ENCODE measurements around the gene CNTN6. TPM values are rescaled to one million over a fixed set of nuclear protein-coding genes. Genes with fewer than 3 reads are reported as not detected.

CNTN6 gene
- total and polyA plus RNA-seq, 2 experiments from 2014 or later: not detected

DNA sequence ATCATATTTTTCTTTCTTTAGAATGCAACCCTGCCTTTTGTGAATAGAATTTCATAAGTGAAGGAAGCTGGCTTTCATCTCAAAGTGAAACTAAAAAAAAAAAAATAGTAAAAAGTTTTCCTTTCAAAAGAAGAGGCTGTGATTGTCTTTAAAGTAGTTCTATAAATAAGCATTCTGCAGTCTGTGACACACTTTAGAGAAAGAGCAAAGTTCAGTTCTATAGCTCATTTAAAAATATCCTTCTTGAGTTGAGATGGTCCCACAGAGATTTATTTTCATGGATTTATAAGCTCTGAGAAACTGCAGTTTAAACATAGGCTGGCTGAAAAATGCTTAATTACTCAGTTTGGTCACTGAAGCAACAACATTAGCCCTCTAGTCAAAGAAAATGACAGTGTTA lies 36.1 kb upstream of the CNTN6 start:
- ATAC-seq (no peak), DNase-seq (ENCODE audit: low spot score) (no peak)
- Histone ChIP-seq H2AFZ (no peak overlapping the region), H4K20me1 (replicated peaks; ENCODE audit: insufficient read depth) (no peaks in the 10 kb centered on the region), H3K9me2 (ENCODE audit: insufficient read depth) (0 out of 2 replicates have a peak, but pooled peaks cover 6% of the 10 kb centered on the region), H3K4me2 (no peak overlapping the region), H3K27me3 (ENCODE audit: insufficient read depth) (no peaks in the 10 kb centered on the region), H3F3A (replicated peaks; ENCODE audit: low read depth) (no peaks in the 10 kb centered on the region), H3K4me3 (no peak overlapping the region), H3K4me1 (ENCODE audit: insufficient read depth) (peaks cover 4% of the 10 kb centered on the region; the same call in 1 of the 2 replicates), H3K27ac (ENCODE audit: low read depth) (no peak overlapping the region), H3K36me3 (ENCODE audit: insufficient read depth) (no peaks in the 10 kb centered on the region), H3K79me2 (replicated peaks; ENCODE audit: insufficient read depth) (no peaks in the 10 kb centered on the region)
- TF ChIP-seq, protein P1, sequence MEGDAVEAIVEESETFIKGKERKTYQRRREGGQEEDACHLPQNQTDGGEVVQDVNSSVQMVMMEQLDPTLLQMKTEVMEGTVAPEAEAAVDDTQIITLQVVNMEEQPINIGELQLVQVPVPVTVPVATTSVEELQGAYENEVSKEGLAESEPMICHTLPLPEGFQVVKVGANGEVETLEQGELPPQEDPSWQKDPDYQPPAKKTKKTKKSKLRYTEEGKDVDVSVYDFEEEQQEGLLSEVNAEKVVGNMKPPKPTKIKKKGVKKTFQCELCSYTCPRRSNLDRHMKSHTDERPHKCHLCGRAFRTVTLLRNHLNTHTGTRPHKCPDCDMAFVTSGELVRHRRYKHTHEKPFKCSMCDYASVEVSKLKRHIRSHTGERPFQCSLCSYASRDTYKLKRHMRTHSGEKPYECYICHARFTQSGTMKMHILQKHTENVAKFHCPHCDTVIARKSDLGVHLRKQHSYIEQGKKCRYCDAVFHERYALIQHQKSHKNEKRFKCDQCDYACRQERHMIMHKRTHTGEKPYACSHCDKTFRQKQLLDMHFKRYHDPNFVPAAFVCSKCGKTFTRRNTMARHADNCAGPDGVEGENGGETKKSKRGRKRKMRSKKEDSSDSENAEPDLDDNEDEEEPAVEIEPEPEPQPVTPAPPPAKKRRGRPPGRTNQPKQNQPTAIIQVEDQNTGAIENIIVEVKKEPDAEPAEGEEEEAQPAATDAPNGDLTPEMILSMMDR (conservative IDR thresholded peaks at IDR 0.05; ENCODE audit: low read depth in 2 of 2): no peak
- TF ChIP-seq JUNB (IDR thresholded peaks at IDR 0.05; ENCODE audit: unreplicated experiment): no peak
- TF ChIP-seq ZNF114 (CRISPR knock-in tag; IDR thresholded peaks at IDR 0.05): no peak
- TF ChIP-seq EZH2phosphoT487 (IDR thresholded peaks at IDR 0.05; ENCODE audit: unreplicated experiment): no peak
- TF ChIP-seq, protein P2, sequence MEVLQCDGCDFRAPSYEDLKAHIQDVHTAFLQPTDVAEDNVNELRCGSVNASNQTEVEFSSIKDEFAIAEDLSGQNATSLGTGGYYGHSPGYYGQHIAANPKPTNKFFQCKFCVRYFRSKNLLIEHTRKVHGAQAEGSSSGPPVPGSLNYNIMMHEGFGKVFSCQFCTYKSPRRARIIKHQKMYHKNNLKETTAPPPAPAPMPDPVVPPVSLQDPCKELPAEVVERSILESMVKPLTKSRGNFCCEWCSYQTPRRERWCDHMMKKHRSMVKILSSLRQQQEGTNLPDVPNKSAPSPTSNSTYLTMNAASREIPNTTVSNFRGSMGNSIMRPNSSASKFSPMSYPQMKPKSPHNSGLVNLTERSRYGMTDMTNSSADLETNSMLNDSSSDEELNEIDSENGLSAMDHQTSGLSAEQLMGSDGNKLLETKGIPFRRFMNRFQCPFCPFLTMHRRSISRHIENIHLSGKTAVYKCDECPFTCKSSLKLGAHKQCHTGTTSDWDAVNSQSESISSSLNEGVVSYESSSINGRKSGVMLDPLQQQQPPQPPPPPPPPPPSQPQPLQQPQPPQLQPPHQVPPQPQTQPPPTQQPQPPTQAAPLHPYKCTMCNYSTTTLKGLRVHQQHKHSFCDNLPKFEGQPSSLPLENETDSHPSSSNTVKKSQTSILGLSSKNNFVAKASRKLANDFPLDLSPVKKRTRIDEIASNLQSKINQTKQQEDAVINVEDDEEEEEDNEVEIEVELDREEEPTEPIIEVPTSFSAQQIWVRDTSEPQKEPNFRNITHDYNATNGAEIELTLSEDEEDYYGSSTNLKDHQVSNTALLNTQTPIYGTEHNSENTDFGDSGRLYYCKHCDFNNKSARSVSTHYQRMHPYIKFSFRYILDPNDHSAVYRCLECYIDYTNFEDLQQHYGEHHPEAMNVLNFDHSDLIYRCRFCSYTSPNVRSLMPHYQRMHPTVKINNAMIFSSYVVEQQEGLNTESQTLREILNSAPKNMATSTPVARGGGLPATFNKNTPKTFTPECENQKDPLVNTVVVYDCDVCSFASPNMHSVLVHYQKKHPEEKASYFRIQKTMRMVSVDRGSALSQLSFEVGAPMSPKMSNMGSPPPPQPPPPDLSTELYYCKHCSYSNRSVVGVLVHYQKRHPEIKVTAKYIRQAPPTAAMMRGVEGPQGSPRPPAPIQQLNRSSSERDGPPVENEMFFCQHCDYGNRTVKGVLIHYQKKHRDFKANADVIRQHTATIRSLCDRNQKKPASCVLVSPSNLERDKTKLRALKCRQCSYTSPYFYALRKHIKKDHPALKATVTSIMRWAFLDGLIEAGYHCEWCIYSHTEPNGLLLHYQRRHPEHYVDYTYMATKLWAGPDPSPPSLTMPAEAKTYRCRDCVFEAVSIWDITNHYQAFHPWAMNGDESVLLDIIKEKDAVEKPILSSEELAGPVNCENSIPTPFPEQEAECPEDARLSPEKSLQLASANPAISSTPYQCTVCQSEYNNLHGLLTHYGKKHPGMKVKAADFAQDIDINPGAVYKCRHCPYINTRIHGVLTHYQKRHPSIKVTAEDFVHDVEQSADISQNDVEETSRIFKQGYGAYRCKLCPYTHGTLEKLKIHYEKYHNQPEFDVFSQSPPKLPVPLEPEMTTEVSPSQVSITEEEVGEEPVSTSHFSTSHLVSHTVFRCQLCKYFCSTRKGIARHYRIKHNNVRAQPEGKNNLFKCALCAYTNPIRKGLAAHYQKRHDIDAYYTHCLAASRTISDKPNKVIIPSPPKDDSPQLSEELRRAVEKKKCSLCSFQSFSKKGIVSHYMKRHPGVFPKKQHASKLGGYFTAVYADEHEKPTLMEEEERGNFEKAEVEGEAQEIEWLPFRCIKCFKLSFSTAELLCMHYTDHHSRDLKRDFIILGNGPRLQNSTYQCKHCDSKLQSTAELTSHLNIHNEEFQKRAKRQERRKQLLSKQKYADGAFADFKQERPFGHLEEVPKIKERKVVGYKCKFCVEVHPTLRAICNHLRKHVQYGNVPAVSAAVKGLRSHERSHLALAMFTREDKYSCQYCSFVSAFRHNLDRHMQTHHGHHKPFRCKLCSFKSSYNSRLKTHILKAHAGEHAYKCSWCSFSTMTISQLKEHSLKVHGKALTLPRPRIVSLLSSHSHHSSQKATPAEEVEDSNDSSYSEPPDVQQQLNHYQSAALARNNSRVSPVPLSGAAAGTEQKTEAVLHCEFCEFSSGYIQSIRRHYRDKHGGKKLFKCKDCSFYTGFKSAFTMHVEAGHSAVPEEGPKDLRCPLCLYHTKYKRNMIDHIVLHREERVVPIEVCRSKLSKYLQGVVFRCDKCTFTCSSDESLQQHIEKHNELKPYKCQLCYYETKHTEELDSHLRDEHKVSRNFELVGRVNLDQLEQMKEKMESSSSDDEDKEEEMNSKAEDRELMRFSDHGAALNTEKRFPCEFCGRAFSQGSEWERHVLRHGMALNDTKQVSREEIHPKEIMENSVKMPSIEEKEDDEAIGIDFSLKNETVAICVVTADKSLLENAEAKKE (CRISPR knock-in tag; IDR thresholded peaks at IDR 0.05): no peak
- peaks cover 29% of the 10 kb centered on the region for H3K36me3 Mint-ChIP-seq (ENCODE audit: low read depth)
- H3K4me1 Mint-ChIP-seq: no peaks in the 10 kb centered on the region
- peaks cover 4% of the 10 kb centered on the region for H3K27me3 Mint-ChIP-seq (ENCODE audit: insufficient read depth, low read depth, poor library complexity)
- H3K4me3 Mint-ChIP-seq: no peak overlapping the region
- no peak overlapping the region for H3K27ac Mint-ChIP-seq
- H3K9me3 Mint-ChIP-seq: peaks cover 88% of the 10 kb centered on the region

All from GM23338 (cell line).